Activated CD4-positive, alpha-beta T cell treated with anti-CD3 and anti-CD28 coated beads for 36 hours (primary cell): Measurements from ENCODE around the gene PPM1F. TPM values are rescaled to one million over a fixed set of nuclear protein-coding genes. Genes with fewer than 3 reads are reported as not detected.
A peak's percentile ranks its signal among the peaks of the same experiment; 100 is the strongest.

ENCODE experiments used
- ATAC-seq: fragments of 200-7000 bp; cut with Tn5 transposase; one replicate; pipeline ENCODE4 v1.10.0; 2021; ENCODE audit warnings: mild to moderate bottlenecking, moderate library complexity
- CTCF ChIA-PET: fragments of 350-600 bp; sonication (Branson Sonifier 250); formaldehyde crosslinking; loops from one replicate; lab custom pipeline; 2021; ENCODE audit warnings: antibody characterized with exemption; lab: Charles Lee
- POLR2A ChIA-PET: fragments of 350-600 bp; sonication (Branson Sonifier 250); formaldehyde crosslinking; loops from one replicate; lab custom pipeline; 2021; ENCODE audit warnings: antibody characterized with exemption, inconsistent platforms; lab: Charles Lee
- DNase-seq: peaks from one replicate; pipeline ENCODE4 v3.0.0-alpha.2; 2020
- H3K27ac Mint-ChIP-seq: one replicate; pipeline ENCODE4 v1.8.0; 2021; ENCODE audit warnings: mixed read lengths
- H3K27me3 Mint-ChIP-seq: one replicate; pipeline ENCODE4 v1.8.0; 2021; ENCODE audit warnings: mixed read lengths
- H3K36me3 Mint-ChIP-seq: one replicate; pipeline ENCODE4 v1.8.0; 2021; ENCODE audit warnings: low read depth, mixed read lengths
- H3K4me1 Mint-ChIP-seq: one replicate; pipeline ENCODE4 v1.8.0; 2021; ENCODE audit warnings: mixed read lengths
- H3K4me3 Mint-ChIP-seq: one replicate; pipeline ENCODE4 v1.8.0; 2021; ENCODE audit warnings: mild to moderate bottlenecking, moderate library complexity, mixed read lengths
- H3K9me3 Mint-ChIP-seq: one replicate; pipeline ENCODE4 v1.8.0; 2021; ENCODE audit warnings: low read depth, mixed read lengths
- intact Hi-C, 2 experiments: fragments of 100-400 bp; cut with DNase I in 1 of 2; cut with micrococcal nuclease in 1 of 2; formaldehyde crosslinking; loops; one replicate each; pipeline versions ENCODE4 v1.14.2 to v1.15.1; 2022 to 2024; cut with DNase I, micrococcal nuclease
- total RNA-seq, 2 experiments: library from RNA; stranded (reverse); gene quantifications; one replicate each; pipeline ENCODE4 v1.2.3, GENCODE V29; 2021

The PPM1F gene
- total RNA-seq, 2 experiments from 2014 or later, result 23.6 to 27.7 TPM

DNA sequence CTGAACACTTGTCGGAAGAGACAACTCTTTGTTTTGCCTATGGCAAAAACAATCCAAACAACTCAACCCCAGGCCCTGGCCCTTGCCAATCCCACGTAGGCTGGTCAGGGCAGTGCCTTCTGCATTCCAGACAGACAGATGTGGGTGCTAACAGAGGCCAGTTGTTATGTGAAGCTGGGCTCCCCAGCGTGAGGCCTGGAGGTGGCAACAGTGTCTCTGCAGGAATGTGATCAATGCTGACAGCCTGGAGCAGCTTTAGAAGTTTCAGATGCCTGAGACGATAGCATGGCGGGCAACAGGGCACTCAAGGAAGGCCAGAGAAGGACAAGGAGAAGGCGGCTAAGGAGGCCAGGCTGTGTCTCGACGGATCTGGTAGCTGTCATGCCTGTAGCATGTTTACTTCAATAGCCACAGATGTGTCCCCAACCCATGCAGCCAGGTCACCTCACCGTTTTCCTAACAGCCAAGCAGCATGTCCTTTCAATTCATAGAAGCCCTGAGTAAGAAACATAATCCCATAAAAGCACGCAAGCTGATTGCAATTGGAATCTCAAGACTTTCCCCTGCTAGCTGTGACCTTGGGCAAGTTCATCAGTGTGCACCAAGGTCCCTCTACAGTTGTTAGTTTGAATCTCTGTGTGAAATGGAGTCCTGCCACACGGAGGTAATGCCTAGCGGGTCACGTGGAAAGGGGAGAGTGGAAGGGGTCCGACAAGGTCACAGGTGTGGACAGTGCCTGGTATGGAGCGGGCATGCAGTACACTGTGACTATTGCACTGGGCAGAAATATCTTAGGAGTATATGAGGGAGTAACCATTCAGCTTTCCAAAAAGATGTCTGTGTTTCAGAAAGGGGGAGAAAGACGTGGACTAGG is 14.2 kb upstream of the PPM1F start:
- no peaks in the 10 kb centered on the region for H3K4me1 Mint-ChIP-seq
- H3K9me3 Mint-ChIP-seq, result no peaks in the 10 kb centered on the region
- CTCF ChIA-PET, result interaction anchor here (1.6 kb wide), 1 partner anchor 15 kb away, joined by 4 read pairs; the partner anchor contains the start of gene TOP3B
- H3K36me3 Mint-ChIP-seq, result peaks cover 40% of the 10 kb centered on the region
- no peak overlapping the region for H3K27ac Mint-ChIP-seq
- POLR2A ChIA-PET, result interaction anchor here (0.6 kb wide), 1 partner anchor 15 kb away, joined by 3 read pairs; no protein-coding TSS in a partner anchor
- H3K4me3 Mint-ChIP-seq, result no peak overlapping the region
- DNase-seq, result no peak
- H3K27me3 Mint-ChIP-seq, result no peaks in the 10 kb centered on the region
- intact Hi-C loops, result no loop called here
- ATAC-seq, result no peak

DNA sequence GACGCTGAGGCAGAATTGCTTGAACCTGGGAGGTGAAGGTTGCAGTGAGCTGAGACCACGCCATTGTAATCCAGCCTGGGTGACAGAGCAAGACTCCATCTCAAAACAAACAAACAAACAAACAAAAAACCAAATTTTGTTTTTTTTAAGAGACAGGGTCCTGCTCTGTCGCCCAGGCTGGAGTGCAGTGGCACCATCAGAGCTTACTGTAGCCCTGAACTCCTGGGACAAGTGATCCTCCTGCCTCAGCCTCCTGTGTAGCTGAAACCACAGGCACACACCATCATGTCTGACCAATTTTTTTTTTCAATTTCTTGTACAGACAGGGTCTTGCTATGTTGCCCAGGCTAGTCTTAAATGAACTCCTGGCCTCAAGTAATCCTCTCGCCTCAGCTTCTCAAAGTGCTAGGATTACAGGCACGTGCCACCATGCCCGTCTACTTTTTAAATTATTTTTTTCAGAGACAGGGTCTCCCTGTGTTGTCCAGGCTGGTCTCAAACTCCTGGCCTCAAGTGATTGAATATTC is 13.2 kb upstream of the PPM1F start:
- Mint-ChIP-seq H3K27ac (no peak overlapping the region), H3K36me3 (peaks cover 37% of the 10 kb centered on the region), H3K4me1 (no peaks in the 10 kb centered on the region), H3K9me3 (no peaks in the 10 kb centered on the region), H3K27me3 (no peaks in the 10 kb centered on the region), H3K4me3 (no peak overlapping the region)
- no peak for DNase-seq
- ChIA-PET POLR2A (interaction anchor here (0.6 kb wide), 1 partner anchor 16 kb away, joined by 3 read pairs; no protein-coding TSS in a partner anchor), CTCF (interaction anchor here (0.6 to 0.9 kb wide), 2 partner anchors 231 to 258 kb away, joined by 3 read pairs; no protein-coding TSS in a partner anchor)
- ATAC-seq, result no peak
- intact Hi-C loops, result no loop called here

DNA sequence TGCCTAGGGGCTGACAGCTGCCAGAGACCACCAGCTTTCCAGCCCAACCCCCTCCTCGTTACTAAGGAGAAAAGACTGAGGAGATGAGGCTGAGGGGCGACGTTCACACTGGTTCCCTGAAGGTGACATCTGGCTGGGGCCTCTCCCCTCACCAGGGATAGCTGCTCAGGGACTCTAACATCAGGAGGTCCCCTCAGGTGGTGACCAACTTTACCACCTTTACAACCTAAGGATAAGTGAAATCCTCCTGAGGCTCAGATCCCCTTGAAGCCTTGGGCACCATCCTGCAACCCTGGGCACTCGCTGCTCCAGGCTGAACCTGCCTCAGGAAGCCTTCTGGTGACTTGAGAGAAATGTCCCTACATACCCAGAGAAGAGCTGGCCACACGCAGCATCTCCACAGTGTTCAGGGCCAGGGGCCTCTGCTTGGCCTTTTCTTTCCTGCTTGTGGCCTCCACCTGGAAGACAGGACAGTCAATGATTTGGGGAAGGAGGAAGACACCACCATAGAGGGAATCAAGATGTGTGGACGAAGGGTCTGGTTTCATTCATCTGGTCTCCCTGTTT is 12.4 kb upstream of the PPM1F start:
- POLR2A ChIA-PET, result no interaction called here

DNA sequence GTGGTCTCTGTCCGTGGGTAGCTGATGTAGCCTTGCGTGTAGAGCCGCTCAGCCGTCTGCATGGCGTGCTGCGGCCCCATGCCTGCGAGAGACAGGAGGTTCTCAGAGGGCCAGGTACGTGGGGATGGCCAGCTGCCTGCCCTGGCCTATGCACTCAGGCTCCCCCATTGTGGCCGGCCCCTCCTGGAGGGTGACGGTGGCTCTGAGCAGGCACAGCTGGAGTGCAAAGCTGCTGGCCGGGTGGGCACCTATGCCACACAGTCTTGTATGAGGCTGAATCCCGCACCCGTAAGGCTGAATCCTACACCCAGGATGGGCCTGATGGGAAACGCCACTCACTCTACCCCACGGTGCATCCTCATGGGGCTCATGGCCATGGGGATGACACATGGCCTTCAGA is 11.6 kb upstream of the PPM1F start:
- H3K9me3 Mint-ChIP-seq, result no peaks in the 10 kb centered on the region
- CTCF ChIA-PET, result no interaction called here
- intact Hi-C loops, result no loop called here
- no peak overlapping the region for H3K4me3 Mint-ChIP-seq
- H3K36me3 Mint-ChIP-seq, result peaks cover 31% of the 10 kb centered on the region
- no peaks in the 10 kb centered on the region for H3K4me1 Mint-ChIP-seq
- no peaks in the 10 kb centered on the region for H3K27me3 Mint-ChIP-seq
- no peak for DNase-seq
- no peak for ATAC-seq
- POLR2A ChIA-PET, result no interaction called here
- H3K27ac Mint-ChIP-seq, result no peak overlapping the region

More for the DNA sequence above, 12.4 kb upstream of the PPM1F start:
- Mint-ChIP-seq H3K36me3 (peaks cover 31% of the 10 kb centered on the region), H3K9me3 (no peaks in the 10 kb centered on the region), H3K27me3 (no peaks in the 10 kb centered on the region), H3K27ac (no peak overlapping the region), H3K4me1 (no peaks in the 10 kb centered on the region), H3K4me3 (no peak overlapping the region)
- CTCF ChIA-PET, result no interaction called here
- no peak for DNase-seq
- no peak for ATAC-seq
- intact Hi-C loops, result no loop called here

DNA sequence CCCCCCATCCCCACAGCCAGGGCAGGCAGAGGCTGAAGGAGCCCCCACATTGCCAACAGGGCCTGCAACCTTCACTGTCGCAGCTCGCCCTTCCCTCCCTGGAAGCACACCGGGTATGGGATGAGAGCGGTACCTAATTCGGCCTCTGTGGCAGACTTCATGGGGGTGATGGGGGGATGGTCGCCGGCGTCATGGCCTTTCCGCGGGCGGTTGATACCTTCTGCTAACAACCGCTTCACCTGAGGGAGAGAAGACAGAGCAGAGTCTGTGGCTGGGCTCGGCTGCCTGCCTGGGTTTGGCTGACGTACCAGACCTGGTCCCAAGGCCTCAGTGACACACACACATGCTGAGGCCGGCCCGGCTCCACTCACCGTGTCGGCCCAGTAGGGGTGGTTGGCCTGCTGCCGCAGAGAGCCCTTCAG is 11.2 kb upstream of the PPM1F start:
- H3K4me3 Mint-ChIP-seq, result no peak overlapping the region

DNA sequence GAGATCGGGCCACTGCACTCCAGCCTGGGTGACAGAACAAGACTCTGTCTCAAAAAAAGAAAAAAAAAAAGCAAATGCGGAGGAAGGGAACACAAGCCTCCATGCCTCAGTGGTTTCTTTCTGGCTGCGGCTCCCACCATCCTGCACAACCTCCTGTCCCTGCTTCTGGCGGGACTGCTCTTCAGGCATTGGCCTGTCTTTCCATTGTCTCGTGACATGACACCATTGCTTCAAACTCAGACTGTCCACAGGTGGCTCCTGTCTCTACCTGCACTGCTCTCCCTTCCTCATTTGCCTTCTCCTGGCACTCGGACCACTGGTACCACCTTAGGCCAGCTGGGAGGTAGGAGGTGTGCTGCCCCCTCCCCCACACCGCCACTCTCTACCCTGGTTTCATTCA is 10.6 kb upstream of the PPM1F start:
- H3K27me3 Mint-ChIP-seq, result no peaks in the 10 kb centered on the region
- H3K9me3 Mint-ChIP-seq, result no peaks in the 10 kb centered on the region
- H3K27ac Mint-ChIP-seq, result peak overlapping the region; percentile 42
- no peak overlapping the region for H3K4me3 Mint-ChIP-seq
- ATAC-seq, result no peak
- intact Hi-C loops, result no loop called here
- ChIA-PET CTCF (interaction anchor here (0.6 to 1.2 kb wide), 3 partner anchors 9 to 65 kb away, joined by 3 read pairs; partner anchors contain the start of gene TOP3B), POLR2A (no interaction called here)
- no peak for DNase-seq
- no peaks in the 10 kb centered on the region for H3K4me1 Mint-ChIP-seq
- peaks cover 24% of the 10 kb centered on the region for H3K36me3 Mint-ChIP-seq

More for the DNA sequence above, 11.2 kb upstream of the PPM1F start:
- DNase-seq, result no peak
- Mint-ChIP-seq H3K36me3 (peaks cover 29% of the 10 kb centered on the region), H3K27me3 (no peaks in the 10 kb centered on the region), H3K4me1 (no peaks in the 10 kb centered on the region), H3K9me3 (no peaks in the 10 kb centered on the region), H3K27ac (no peak overlapping the region)
- ChIA-PET POLR2A (no interaction called here), CTCF (interaction anchor here (0.6 to 1.2 kb wide), 2 partner anchors 18 to 66 kb away, joined by 3 read pairs; partner anchors contain the start of gene TOP3B)
- no peak for ATAC-seq
- intact Hi-C loops, result no loop called here

DNA sequence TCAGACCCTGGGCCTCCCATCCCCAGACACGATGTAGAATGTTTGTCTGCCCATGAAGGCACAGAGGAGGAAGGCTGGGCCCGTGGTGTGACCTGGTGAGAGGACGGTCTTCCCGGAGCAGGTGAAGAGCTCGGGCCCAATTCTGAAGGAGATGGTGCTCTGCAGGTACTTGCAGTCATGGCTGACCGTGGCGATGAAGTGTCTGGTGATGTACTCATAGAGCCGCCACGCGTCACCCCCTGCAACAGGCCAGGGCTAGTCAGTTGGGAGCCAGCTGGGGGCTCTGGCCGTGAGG is 10.0 kb upstream of the PPM1F start:
- H3K9me3 Mint-ChIP-seq, result no peaks in the 10 kb centered on the region
- intact Hi-C loops, result no loop called here
- no peaks in the 10 kb centered on the region for H3K27me3 Mint-ChIP-seq
- no peak for DNase-seq
- no peak for ATAC-seq
- H3K4me1 Mint-ChIP-seq, result no peaks in the 10 kb centered on the region
- POLR2A ChIA-PET, result no interaction called here
- no peak overlapping the region for H3K27ac Mint-ChIP-seq
- peaks cover 22% of the 10 kb centered on the region for H3K36me3 Mint-ChIP-seq
- no peak overlapping the region for H3K4me3 Mint-ChIP-seq
- CTCF ChIA-PET, result interaction anchor here (0.8 to 1.2 kb wide), 2 partner anchors 10 to 19 kb away, joined by 3 read pairs; partner anchors contain the start of gene TOP3B

DNA sequence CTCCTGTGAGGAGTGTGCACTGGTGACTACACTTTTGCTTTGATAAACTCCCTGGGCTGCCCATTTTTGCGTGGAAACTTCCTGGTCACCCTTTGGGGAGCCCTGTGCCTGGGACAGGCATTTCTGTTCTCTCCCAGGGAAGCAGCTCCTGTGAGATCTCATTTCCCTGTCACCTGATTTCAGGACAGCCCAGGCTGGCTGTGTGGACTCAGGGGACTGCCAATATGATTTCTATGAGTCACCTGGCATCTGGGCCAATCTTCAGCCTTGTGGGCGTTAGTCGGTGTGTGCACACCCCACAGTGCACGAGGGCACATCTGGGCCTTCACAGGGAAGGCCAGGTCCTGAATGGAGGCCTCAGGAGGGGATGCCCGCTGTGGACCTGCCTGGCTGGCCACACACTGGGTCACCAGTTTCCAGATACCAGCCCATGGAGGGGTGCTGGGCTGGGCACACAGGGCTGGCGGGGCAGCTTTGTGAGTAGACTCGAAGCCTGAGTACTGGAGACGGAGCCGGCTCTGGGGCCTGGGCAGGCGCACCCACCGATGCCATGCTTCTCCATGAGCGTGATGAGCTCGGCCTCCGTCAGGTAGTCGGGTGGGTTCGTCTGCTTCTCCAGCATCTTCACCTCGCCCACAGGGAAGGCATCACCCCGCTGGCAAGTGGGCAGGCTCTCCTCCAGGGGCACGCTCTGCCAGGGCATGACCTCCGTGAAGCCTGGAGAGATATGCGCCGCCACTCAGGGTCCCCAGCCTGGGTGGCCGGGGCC is 9.4 kb upstream of the PPM1F start:
- POLR2A ChIA-PET, result no interaction called here
- Mint-ChIP-seq H3K27me3 (no peaks in the 10 kb centered on the region), H3K36me3 (peaks cover 19% of the 10 kb centered on the region), H3K27ac (no peak overlapping the region), H3K4me1 (no peaks in the 10 kb centered on the region), H3K9me3 (no peaks in the 10 kb centered on the region), H3K4me3 (no peak overlapping the region)
- ATAC-seq (no peak), DNase-seq (no peak)
- CTCF ChIA-PET, result interaction anchor here (0.8 to 1.0 kb wide), 2 partner anchors 11 to 22 kb away, joined by 4 to 6 read pairs; no protein-coding TSS in a partner anchor
- intact Hi-C loops, result no loop called here

DNA sequence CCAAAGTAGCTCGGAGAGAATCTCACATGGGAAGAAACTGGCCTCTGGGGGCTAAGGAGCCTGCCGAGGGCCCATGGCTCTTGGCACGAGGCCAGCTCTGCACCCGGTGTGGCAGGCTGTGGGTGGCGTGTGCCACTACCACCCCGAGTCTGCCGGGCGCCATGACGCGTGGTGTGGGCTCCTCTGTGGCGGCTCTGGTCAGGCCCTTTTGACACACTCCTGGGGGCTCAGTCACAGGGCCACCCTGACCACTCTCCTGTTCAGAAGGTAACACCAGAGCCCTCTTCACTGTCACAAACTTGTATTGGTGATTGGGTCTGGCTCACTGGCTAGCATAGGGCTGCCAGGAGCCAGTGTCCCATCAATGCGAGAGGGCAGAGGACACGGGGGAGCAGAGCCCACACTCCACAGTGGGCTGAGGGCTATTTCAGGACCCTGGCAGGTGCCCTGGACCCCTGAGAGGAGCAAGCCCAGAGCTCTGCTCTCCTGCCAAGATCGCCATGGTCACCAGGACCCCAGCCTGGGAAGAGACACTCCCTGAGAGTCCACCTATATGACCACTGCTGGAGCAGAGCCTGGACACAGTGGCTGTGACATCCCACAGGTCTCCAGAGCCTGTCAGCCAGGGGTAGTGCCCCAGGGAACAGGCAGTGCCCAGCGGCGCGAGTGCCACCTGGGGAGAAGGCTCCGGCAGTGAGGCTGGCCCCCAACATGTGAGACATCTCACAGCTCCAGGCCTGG is 8.6 kb upstream of the PPM1F start:
- H3K36me3 Mint-ChIP-seq, result peaks cover 12% of the 10 kb centered on the region
- DNase-seq (no peak), ATAC-seq (no peak)
- H3K4me1 Mint-ChIP-seq, result no peaks in the 10 kb centered on the region
- intact Hi-C loops, result no loop called here
- CTCF ChIA-PET, result interaction anchor here (0.8 to 1.0 kb wide), 2 partner anchors 11 to 22 kb away, joined by 4 to 6 read pairs; no protein-coding TSS in a partner anchor
- no peak overlapping the region for H3K4me3 Mint-ChIP-seq
- no peaks in the 10 kb centered on the region for H3K9me3 Mint-ChIP-seq
- no peaks in the 10 kb centered on the region for H3K27me3 Mint-ChIP-seq
- no peak overlapping the region for H3K27ac Mint-ChIP-seq
- POLR2A ChIA-PET, result interaction anchor here (1.3 kb wide), 1 partner anchor 21 kb away, joined by 3 read pairs; the partner anchor contains the start of gene TOP3B

DNA sequence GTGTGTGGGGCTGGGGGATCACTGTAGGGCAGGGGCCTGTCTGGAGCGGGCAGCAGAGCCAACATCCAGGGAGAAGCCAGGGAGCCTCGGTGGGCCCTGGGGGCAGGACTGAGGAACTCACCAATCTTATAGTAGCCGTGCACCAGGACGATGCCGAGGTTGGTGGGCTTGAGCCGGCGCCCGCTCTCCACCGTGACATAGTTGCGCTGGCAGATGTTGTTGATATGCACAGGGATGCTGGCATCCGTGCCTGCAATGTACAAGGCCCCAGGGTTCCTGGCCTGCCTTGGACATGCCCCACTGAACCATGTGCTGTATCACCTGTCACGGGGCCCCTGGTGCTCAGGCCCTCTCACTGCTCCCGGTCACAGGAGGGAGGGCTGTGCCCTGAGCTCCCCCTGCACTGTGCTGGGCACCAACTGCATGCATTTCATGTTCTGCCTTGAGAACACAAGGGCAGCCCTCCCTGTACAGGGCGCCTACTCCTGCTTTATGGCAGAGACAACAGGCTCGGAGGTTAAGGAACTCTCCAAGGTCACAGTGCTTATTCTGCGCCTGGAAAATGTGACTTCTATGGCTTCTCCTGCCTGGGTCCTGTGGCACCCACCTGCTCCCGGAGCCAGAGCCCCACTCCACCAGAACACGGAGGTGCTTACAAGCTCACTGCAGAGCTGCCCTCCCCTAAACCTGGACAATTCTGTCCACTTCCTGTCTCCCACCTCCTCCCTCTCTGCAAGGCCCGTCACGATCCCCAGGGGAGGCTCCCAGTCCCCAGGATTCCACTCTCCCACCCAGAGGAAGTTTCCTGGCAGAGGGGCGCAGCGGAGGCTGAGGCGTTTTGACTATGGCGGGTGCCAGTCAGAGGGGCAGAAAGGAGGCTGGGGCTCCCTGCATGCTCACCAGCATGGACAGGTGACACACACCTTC is 7.8 kb upstream of the PPM1F start:
- H3K27ac Mint-ChIP-seq, result no peak overlapping the region
- no peaks in the 10 kb centered on the region for H3K9me3 Mint-ChIP-seq
- ATAC-seq, result no peak
- no peak overlapping the region for H3K4me3 Mint-ChIP-seq
- no peaks in the 10 kb centered on the region for H3K27me3 Mint-ChIP-seq
- ChIA-PET CTCF (interaction anchor here (1.0 kb wide), 1 partner anchor 21 kb away, joined by 4 read pairs; no protein-coding TSS in a partner anchor), POLR2A (interaction anchor here (1.3 kb wide), 1 partner anchor 22 kb away, joined by 3 read pairs; the partner anchor contains the start of gene TOP3B)
- DNase-seq, result no peak
- peaks cover 11% of the 10 kb centered on the region for H3K36me3 Mint-ChIP-seq
- intact Hi-C loops, result no loop called here
- no peaks in the 10 kb centered on the region for H3K4me1 Mint-ChIP-seq
